Ishikawa (cell line): ENCODE results near the gene TFE3.

Experiments
- CREB1 ChIP-seq: IDR thresholded peaks from 2 replicates; pipeline ENCODE4 v1.6.1; 2012; ENCODE audit warnings: low read depth
- USF1 ChIP-seq: IDR thresholded peaks from 2 replicates; pipeline ENCODE4 v1.6.1; 2012

DNA sequence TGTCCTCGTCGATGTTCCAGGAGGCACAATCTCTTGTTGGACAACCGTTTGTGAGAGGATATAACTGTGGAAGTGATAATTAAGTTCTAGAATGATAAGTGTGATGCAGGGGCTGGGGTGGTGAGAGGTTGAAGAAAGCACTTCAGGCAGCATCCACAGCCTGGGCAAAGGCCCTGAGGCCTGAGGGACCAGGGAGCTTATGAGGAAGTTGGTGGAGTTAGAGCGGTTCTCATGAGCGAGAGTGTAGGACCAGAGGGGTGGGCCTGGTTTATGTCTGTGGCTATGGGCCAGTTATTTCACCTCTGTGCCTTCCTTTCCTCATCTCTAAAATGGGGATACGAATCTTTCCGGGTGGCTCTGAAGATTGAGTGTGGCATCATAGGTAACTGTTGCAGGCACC lies 18.3 kb upstream of the TFE3 start:
- TF ChIP-seq USF1 = no peak
- no peak for TF ChIP-seq CREB1
